ENCODE measurements around the gene ABTB1.
"Not testable (repeated sequence)": the region's sequence is repeated elsewhere in the genome, so short reads cannot be mapped to it uniquely, and the experiment has no call there.

The ABTB1 gene

GRCh38 chr3:127651516-127652172 is 21.1 kb upstream of the ABTB1 start:
- DNase-seq: no peak

- DNase-seq: peak; percentile 33 to 50
These were observed 20.3 kb upstream of the ABTB1 start for GRCh38 chr3:127652246-127652995.

GRCh38 chr3:127654374-127654773 is 18.4 kb upstream of the ABTB1 start:
- DNase-seq: no peak

GRCh38 chr3:127654993-127655392 is 17.8 kb upstream of the ABTB1 start:
- DNase-seq: not testable (repeated sequence)

- no peak for DNase-seq
These were observed 17.1 kb upstream of the ABTB1 start for GRCh38 chr3:127655641-127656040.

- DNase-seq: no peak
These were observed 15.8 kb upstream of the ABTB1 start for GRCh38 chr3:127656906-127657305.

- DNase-seq: no peak
These were observed 14.5 kb upstream of the ABTB1 start for GRCh38 chr3:127658234-127658633.

GRCh38 chr3:127660621-127661251 is 12.0 kb upstream of the ABTB1 start:
- DNase-seq: no peak

GRCh38 chr3:127661600-127661999 is 11.2 kb upstream of the ABTB1 start:
- DNase-seq: no peak

- no peak for DNase-seq
These were observed 10.7 kb upstream of the ABTB1 start for GRCh38 chr3:127662001-127662469.

GRCh38 chr3:127663151-127663550 is 9.6 kb upstream of the ABTB1 start:
- no peak for DNase-seq

GRCh38 chr3:127665165-127665564 is 7.6 kb upstream of the ABTB1 start:
- DNase-seq: no peak

- DNase-seq: no peak
These were observed 7.2 kb upstream of the ABTB1 start for GRCh38 chr3:127665586-127665985.

- no peak for DNase-seq
These were observed 6.1 kb upstream of the ABTB1 start for GRCh38 chr3:127666676-127667075.

GRCh38 chr3:127667119-127667681 is 5.6 kb upstream of the ABTB1 start:
- no peak for DNase-seq

GRCh38 chr3:127668906-127669305 is 3.8 kb upstream of the ABTB1 start:
- no peak for DNase-seq

GRCh38 chr3:127669541-127670228 is 3.1 kb upstream of the ABTB1 start:
- peak in 1 of 2 experiments; percentile 2 for DNase-seq

- peak in 1 of 2 experiments; percentile 2 for DNase-seq
These were observed 2.6 kb upstream of the ABTB1 start for GRCh38 chr3:127670229-127670559.

GRCh38 chr3:127670761-127671522 is 1.8 kb upstream of the ABTB1 start:
- no peak for DNase-seq

GRCh38 chr3:127671523-127672428 is 976 bp upstream of the ABTB1 start:
- DNase-seq: peak; percentile 28 to 32
